Lower leg skin (tissue), 3 donors: Measurements from ENCODE around the gene SPRY4.

Experiments used
- CTCF ChIP-seq, 3 donors: fragments of 450-650 bp; IDR thresholded peaks; one replicate each; pipeline ENCODE4 v1.5.1; 2016; ENCODE audit warnings: antibody characterized with exemption in 3 of 3, mild to moderate bottlenecking in 3 of 3, moderate library complexity in 2 of 3
- POLR2A ChIP-seq, 2 donors: fragments of 450-650 bp; IDR thresholded peaks; one replicate each; pipeline ENCODE4 v1.6.1; 2016 to 2017; ENCODE audit warnings: antibody characterized with exemption in 2 of 2, mild to moderate bottlenecking in 1 of 2, moderate library complexity in 1 of 2

- TF ChIP-seq CTCF (IDR thresholded peaks at IDR 0.05) (no peak), POLR2A (IDR thresholded peaks at IDR 0.05) (no peak)
Observed at GRCh38 chr5:142324136-142324870, 518 bp downstream of the SPRY4 start.
